Activated gamma-delta T cell treated with anti-CD3 and anti-CD28 coated beads, Interleukin-2, amount 50 U/mL, for 16 hours (primary cell): Measurements from ENCODE around the gene SEC24D.

Source experiments
- DNase-seq: peaks from one replicate; pipeline ENCODE4 v3.0.0-alpha.2; 2020; ENCODE audit warnings: low read depth

The SEC24D gene

GRCh38 chr4:118772767-118773428 lies 63.0 kb downstream of the SEC24D start:
- DNase-seq, result no peak

- DNase-seq, result no peak
Measured at GRCh38 chr4:118772081-118772766, 63.7 kb downstream of the SEC24D start.

- no peak for DNase-seq
Measured at GRCh38 chr4:118770741-118771187, 65.2 kb downstream of the SEC24D start.

GRCh38 chr4:118769161-118769560 lies 66.8 kb downstream of the SEC24D start:
- no peak for DNase-seq

GRCh38 chr4:118767109-118767508 lies 68.8 kb downstream of the SEC24D start:
- no peak for DNase-seq

GRCh38 chr4:118765399-118765798 lies 70.5 kb downstream of the SEC24D start:
- no peak for DNase-seq

GRCh38 chr4:118762730-118763477 lies 73.0 kb downstream of the SEC24D start:
- no peak for DNase-seq

- no peak for DNase-seq
Measured at GRCh38 chr4:118762155-118762554, 73.8 kb downstream of the SEC24D start.

- DNase-seq, result no peak
Measured at GRCh38 chr4:118761397-118762016, 74.4 kb downstream of the SEC24D start.

- DNase-seq, result no peak
Measured at GRCh38 chr4:118760493-118760892, 75.4 kb downstream of the SEC24D start.

- no peak for DNase-seq
Measured at GRCh38 chr4:118760092-118760491, 75.8 kb downstream of the SEC24D start.

- DNase-seq, result no peak
Measured at GRCh38 chr4:118759481-118759880, 76.4 kb downstream of the SEC24D start.

GRCh38 chr4:118758293-118758692 lies 77.6 kb downstream of the SEC24D start:
- DNase-seq, result no peak

GRCh38 chr4:118757761-118758251 lies 78.1 kb downstream of the SEC24D start:
- DNase-seq, result no peak

GRCh38 chr4:118756958-118757357 lies 79.0 kb downstream of the SEC24D start:
- DNase-seq, result no peak

GRCh38 chr4:118756429-118756828 lies 79.5 kb downstream of the SEC24D start:
- no peak for DNase-seq

- DNase-seq, result no peak
Measured at GRCh38 chr4:118755438-118756226, 80.3 kb downstream of the SEC24D start.

- DNase-seq, result no peak
Measured at GRCh38 chr4:118754890-118755289, 81.0 kb downstream of the SEC24D start.

GRCh38 chr4:118753685-118754084 lies 82.2 kb downstream of the SEC24D start:
- no peak for DNase-seq

GRCh38 chr4:118753096-118753495 lies 82.8 kb downstream of the SEC24D start:
- no peak for DNase-seq

GRCh38 chr4:118752551-118752950 lies 83.4 kb downstream of the SEC24D start:
- no peak for DNase-seq
